Upper lobe of left lung (tissue), 4 donors: ENCODE data around the gene ARAF.

ENCODE experiments used
- EP300 ChIP-seq, 4 donors: sonication (generic); formaldehyde crosslinking; IDR thresholded peaks; one replicate each; pipeline ENCODE4 v1.5.1; 2017; ENCODE audit warnings: antibody characterized with exemption in 4 of 4, control low read depth in 2 of 4
- POLR2A ChIP-seq, 4 donors: fragments of 450-650 bp; IDR thresholded peaks; one replicate each; pipeline ENCODE4 v1.5.1; 2016 to 2017; ENCODE audit warnings: antibody characterized with exemption in 4 of 4, mild to moderate bottlenecking in 2 of 4
- POLR2AphosphoS5 ChIP-seq, 2 donors: sonication (generic); formaldehyde crosslinking; IDR thresholded peaks; one replicate each; pipeline ENCODE4 v1.5.1; 2017; ENCODE audit warnings: antibody characterized with exemption in 2 of 2
- TF ChIP-seq, protein P1 (sequence below), 6 experiments: fragments of 450-650 bp in 4 of 6; fragments of 200-600 bp in 2 of 6; sonication (generic) in 2 of 6; IDR thresholded peaks; one replicate each; pipeline ENCODE4 v1.5.1; 2016 to 2019; ENCODE audit warnings: antibody characterized with exemption in 6 of 6

DNA sequence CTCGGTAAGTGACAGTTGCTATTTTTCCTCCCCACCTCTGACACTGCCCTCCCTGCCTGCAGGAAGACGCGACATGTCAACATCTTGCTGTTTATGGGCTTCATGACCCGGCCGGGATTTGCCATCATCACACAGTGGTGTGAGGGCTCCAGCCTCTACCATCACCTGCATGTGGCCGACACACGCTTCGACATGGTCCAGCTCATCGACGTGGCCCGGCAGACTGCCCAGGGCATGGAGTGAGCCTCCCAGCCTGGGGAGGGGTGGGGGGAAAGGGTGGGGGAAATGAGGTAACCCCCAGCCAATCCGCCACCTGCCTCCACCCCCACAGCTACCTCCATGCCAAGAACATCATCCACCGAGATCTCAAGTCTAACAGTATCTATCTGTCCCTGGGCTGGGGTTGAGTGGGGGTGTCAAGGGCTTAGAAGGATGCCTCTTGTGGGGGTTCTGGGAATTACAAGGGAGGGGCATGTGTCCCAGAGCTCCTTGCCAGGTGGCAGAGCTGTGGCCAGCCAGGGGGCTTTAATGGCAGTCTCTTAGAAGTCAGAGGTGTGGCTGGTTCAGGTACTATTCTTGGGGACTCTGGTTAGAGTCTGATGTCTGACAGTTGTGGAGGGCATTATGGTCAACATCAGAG, 7.8 kb downstream of the ARAF start:
- TF ChIP-seq, protein P1, sequence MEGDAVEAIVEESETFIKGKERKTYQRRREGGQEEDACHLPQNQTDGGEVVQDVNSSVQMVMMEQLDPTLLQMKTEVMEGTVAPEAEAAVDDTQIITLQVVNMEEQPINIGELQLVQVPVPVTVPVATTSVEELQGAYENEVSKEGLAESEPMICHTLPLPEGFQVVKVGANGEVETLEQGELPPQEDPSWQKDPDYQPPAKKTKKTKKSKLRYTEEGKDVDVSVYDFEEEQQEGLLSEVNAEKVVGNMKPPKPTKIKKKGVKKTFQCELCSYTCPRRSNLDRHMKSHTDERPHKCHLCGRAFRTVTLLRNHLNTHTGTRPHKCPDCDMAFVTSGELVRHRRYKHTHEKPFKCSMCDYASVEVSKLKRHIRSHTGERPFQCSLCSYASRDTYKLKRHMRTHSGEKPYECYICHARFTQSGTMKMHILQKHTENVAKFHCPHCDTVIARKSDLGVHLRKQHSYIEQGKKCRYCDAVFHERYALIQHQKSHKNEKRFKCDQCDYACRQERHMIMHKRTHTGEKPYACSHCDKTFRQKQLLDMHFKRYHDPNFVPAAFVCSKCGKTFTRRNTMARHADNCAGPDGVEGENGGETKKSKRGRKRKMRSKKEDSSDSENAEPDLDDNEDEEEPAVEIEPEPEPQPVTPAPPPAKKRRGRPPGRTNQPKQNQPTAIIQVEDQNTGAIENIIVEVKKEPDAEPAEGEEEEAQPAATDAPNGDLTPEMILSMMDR (IDR thresholded peaks at IDR 0.05), result peak; percentile 5 to 42 (median 15)
- TF ChIP-seq EP300 (IDR thresholded peaks at IDR 0.05), result no peak
- no peak for TF ChIP-seq POLR2A (IDR thresholded peaks at IDR 0.05)
- TF ChIP-seq POLR2AphosphoS5 (IDR thresholded peaks at IDR 0.05), result no peak
